Neural cell (in vitro differentiated cells): Measurements from ENCODE around the gene EML4. TPM values are rescaled to one million over a fixed set of nuclear protein-coding genes. Genes with fewer than 3 reads are reported as not detected.

Experiments
- H2AFZ ChIP-seq: fragments of 200-600, 300-800 bp; sonication (generic), shearing (Covaris generic); 2 replicates; pipeline ENCODE4 v1.6.0; 2014; ENCODE audit warnings: low read depth, mild to moderate bottlenecking, antibody characterized with exemption, low read length, moderate library complexity
- H3F3A ChIP-seq: fragments of 200-600 bp; shearing (Covaris generic); 2 replicates; pipeline ENCODE4 v1.6.1; 2016; ENCODE audit warnings: mild to moderate bottlenecking, moderate library complexity, mixed read lengths, antibody characterized with exemption, low read length; ENCODE audit not compliant: insufficient read depth, poor library complexity, severe bottlenecking
- H3K27ac ChIP-seq: fragments of 200-600, 300-800 bp; sonication (generic), shearing (Covaris generic); 2 replicates; pipeline ENCODE4 v1.5.1; 2014; ENCODE audit warnings: mild to moderate bottlenecking, low read length, moderate library complexity
- H3K27me3 ChIP-seq: fragments of 300-800, 200-600 bp; sonication (generic), shearing (Covaris generic); 2 replicates; pipeline ENCODE4 v1.6.0; 2014; ENCODE audit warnings: mild to moderate bottlenecking, low read depth, low read length, moderate library complexity; ENCODE audit not compliant: insufficient read depth
- H3K36me3 ChIP-seq: fragments of 300-800, 200-600 bp; sonication (generic), shearing (Covaris generic); 2 replicates; pipeline ENCODE4 v1.5.1; 2014; ENCODE audit warnings: mild to moderate bottlenecking, antibody characterized with exemption, low read length, moderate library complexity; ENCODE audit not compliant: insufficient read depth
- H3K4me2 ChIP-seq: fragments of 300-800, 200-600 bp; sonication (generic), shearing (Covaris generic); 2 replicates; pipeline ENCODE4 v1.6.0; 2014; ENCODE audit warnings: mild to moderate bottlenecking, low read length
- H3K4me3 ChIP-seq: fragments of 300-800, 200-600 bp; sonication (generic), shearing (Covaris generic); 2 replicates; pipeline ENCODE4 v1.5.1; 2014; ENCODE audit warnings: mild to moderate bottlenecking, low read length, moderate library complexity
- H3K79me2 ChIP-seq: fragments of 200-600 bp; shearing (Covaris generic); replicated peaks from 2 replicates; pipeline ENCODE4 v1.6.0; 2014; ENCODE audit warnings: mild to moderate bottlenecking, low read length, moderate library complexity; ENCODE audit not compliant: insufficient read depth
- H3K9ac ChIP-seq: fragments of 300-800, 200-600 bp; sonication (generic), shearing (Covaris generic); 2 replicates; pipeline ENCODE4 v1.6.1; 2016; ENCODE audit warnings: mild to moderate bottlenecking, low read length, mixed read lengths
- H3K9me2 ChIP-seq: fragments of 200-600 bp; shearing (Covaris generic); 2 replicates; pipeline ENCODE4 v1.6.1; 2016; ENCODE audit warnings: mild to moderate bottlenecking, low read length, mixed read lengths; ENCODE audit not compliant: insufficient read depth
- H3K9me3 ChIP-seq: fragments of 200-600, 300-800 bp; sonication (generic), shearing (Covaris generic); 2 replicates; pipeline ENCODE4 v1.6.1; 2016; ENCODE audit warnings: mild to moderate bottlenecking, mixed run types, low read length, moderate library complexity, mixed read lengths
- H4K20me1 ChIP-seq: fragments of 200-600 bp; shearing (Covaris generic); 2 replicates; pipeline ENCODE4 v1.6.1; 2016; ENCODE audit warnings: mild to moderate bottlenecking, mixed run types; ENCODE audit not compliant: insufficient read depth
- EP300 ChIP-seq: fragments of 450-650 bp; conservative IDR thresholded peaks from 2 replicates; pipeline ENCODE4 v1.6.1; 2014; ENCODE audit warnings: antibody characterized with exemption, mild to moderate bottlenecking, moderate library complexity; ENCODE audit not compliant: poor library complexity, severe bottlenecking
- EZH2 ChIP-seq: fragments of 200-600, 300-800 bp; shearing (Covaris generic), sonication (generic); IDR thresholded peaks from 2 replicates; pipeline ENCODE4 v1.6.1; 2014; ENCODE audit warnings: antibody characterized with exemption, low read length, borderline replicate concordance, mild to moderate bottlenecking; ENCODE audit not compliant: insufficient read depth, poor library complexity, severe bottlenecking
- MXI1 ChIP-seq: fragments of 450-650 bp; conservative IDR thresholded peaks from 2 replicates; pipeline ENCODE4 v1.6.1; 2014; ENCODE audit warnings: antibody characterized with exemption, mild to moderate bottlenecking; ENCODE audit not compliant: poor library complexity, severe bottlenecking
- POLR2AphosphoS5 ChIP-seq: IDR thresholded peaks from 2 replicates; pipeline ENCODE4 v1.6.1; 2012
- RAD21 ChIP-seq: fragments of 450-650 bp; conservative IDR thresholded peaks from 2 replicates; pipeline ENCODE4 v1.6.1; 2014; ENCODE audit warnings: antibody characterized with exemption, mild to moderate bottlenecking, moderate library complexity
- SMC3 ChIP-seq: fragments of 450-650 bp; conservative IDR thresholded peaks from 2 replicates; pipeline ENCODE4 v1.6.1; 2014; ENCODE audit warnings: antibody characterized with exemption, mild to moderate bottlenecking, moderate library complexity; ENCODE audit not compliant: poor library complexity
- TAF1 ChIP-seq: IDR thresholded peaks from 2 replicates; pipeline ENCODE4 v1.6.1; 2012; ENCODE audit warnings: low read depth
- polyA plus RNA-seq: library from polyadenylated mRNA; depleted of rRNA; stranded (reverse); fragments of >200 nt; gene quantifications from 2 replicates; pipeline ENCODE4 v1.2.3, GENCODE V29; 2014
- TF ChIP-seq, protein P1 (sequence below): fragments of 450-650 bp; IDR thresholded peaks from 2 replicates; pipeline ENCODE4 v1.5.1; 2014; ENCODE audit warnings: antibody characterized with exemption, mild to moderate bottlenecking, moderate library complexity; ENCODE audit not compliant: poor library complexity, severe bottlenecking
- TF ChIP-seq, protein P2 (sequence below): IDR thresholded peaks from 2 replicates; pipeline ENCODE4 v1.6.1; 2012; ENCODE audit warnings: borderline replicate concordance

EML4 gene
- polyA plus RNA-seq, 1 donor from 2014 or later: 33.9 TPM

DNA sequence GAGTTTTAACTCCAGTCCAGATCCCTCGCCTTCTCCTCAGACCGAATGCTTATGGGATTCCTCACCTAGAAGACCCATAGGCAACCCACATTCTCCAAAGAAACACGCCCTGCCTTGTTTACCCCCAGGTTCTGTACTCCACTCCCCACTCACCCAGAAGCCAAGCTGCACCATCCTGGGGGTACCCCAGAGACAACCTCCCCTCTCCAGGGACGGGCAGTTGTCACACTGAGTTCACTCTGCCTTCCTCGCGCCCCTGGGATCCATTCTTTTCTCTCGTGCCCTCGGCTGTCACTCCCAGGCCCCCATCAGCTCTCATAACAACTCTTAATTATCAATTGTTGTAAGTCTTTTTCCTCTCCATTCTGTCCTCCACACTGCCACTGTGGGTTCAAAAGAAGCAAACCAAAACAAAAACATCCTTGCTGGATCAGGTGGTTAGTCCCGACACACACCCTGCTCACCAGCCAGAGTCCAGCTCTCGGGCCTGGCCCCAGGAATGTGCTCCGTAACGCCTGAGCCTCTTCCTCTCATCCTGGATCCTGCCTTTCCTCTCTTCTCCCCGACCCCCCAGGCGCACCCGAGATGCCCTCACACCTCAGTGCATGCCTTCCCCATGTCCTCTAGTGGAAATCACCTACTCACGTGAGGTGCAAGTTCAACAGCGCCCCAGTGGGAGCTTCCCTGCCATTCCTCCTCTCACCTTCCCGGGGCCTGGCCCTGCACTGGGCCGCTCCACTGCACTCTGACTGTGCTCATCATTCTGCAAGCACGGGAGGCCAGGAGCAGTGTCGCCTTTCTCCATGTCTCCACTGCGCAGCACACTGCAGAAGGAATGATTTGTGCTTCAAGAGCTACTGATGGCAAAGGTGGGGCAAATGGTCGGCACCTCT lies 171.1 kb downstream of the EML4 start:
- Histone ChIP-seq H3K79me2 (no peaks in the 10 kb centered on the region), H3K4me3 (no peak overlapping the region), H3K9me3 (no peaks in the 10 kb centered on the region), H3F3A (no peaks in the 10 kb centered on the region), H3K9me2 (no peaks in the 10 kb centered on the region), H3K9ac (no peak overlapping the region), H3K27ac (no peak overlapping the region), H2AFZ (no peak overlapping the region), H4K20me1 (no peaks in the 10 kb centered on the region), H3K27me3 (no peaks in the 10 kb centered on the region), H3K4me2 (no peak overlapping the region), H3K36me3 (no peaks in the 10 kb centered on the region)
- no peak for TF ChIP-seq TAF1
- no peak for TF ChIP-seq EZH2
- no peak for TF ChIP-seq EP300
- no peak for TF ChIP-seq SMC3
- no peak for TF ChIP-seq MXI1
- no peak for TF ChIP-seq RAD21
- TF ChIP-seq, protein P1, sequence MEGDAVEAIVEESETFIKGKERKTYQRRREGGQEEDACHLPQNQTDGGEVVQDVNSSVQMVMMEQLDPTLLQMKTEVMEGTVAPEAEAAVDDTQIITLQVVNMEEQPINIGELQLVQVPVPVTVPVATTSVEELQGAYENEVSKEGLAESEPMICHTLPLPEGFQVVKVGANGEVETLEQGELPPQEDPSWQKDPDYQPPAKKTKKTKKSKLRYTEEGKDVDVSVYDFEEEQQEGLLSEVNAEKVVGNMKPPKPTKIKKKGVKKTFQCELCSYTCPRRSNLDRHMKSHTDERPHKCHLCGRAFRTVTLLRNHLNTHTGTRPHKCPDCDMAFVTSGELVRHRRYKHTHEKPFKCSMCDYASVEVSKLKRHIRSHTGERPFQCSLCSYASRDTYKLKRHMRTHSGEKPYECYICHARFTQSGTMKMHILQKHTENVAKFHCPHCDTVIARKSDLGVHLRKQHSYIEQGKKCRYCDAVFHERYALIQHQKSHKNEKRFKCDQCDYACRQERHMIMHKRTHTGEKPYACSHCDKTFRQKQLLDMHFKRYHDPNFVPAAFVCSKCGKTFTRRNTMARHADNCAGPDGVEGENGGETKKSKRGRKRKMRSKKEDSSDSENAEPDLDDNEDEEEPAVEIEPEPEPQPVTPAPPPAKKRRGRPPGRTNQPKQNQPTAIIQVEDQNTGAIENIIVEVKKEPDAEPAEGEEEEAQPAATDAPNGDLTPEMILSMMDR: no peak
- TF ChIP-seq, protein P2, sequence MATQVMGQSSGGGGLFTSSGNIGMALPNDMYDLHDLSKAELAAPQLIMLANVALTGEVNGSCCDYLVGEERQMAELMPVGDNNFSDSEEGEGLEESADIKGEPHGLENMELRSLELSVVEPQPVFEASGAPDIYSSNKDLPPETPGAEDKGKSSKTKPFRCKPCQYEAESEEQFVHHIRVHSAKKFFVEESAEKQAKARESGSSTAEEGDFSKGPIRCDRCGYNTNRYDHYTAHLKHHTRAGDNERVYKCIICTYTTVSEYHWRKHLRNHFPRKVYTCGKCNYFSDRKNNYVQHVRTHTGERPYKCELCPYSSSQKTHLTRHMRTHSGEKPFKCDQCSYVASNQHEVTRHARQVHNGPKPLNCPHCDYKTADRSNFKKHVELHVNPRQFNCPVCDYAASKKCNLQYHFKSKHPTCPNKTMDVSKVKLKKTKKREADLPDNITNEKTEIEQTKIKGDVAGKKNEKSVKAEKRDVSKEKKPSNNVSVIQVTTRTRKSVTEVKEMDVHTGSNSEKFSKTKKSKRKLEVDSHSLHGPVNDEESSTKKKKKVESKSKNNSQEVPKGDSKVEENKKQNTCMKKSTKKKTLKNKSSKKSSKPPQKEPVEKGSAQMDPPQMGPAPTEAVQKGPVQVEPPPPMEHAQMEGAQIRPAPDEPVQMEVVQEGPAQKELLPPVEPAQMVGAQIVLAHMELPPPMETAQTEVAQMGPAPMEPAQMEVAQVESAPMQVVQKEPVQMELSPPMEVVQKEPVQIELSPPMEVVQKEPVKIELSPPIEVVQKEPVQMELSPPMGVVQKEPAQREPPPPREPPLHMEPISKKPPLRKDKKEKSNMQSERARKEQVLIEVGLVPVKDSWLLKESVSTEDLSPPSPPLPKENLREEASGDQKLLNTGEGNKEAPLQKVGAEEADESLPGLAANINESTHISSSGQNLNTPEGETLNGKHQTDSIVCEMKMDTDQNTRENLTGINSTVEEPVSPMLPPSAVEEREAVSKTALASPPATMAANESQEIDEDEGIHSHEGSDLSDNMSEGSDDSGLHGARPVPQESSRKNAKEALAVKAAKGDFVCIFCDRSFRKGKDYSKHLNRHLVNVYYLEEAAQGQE: no peak
- no peak for TF ChIP-seq POLR2AphosphoS5

DNA sequence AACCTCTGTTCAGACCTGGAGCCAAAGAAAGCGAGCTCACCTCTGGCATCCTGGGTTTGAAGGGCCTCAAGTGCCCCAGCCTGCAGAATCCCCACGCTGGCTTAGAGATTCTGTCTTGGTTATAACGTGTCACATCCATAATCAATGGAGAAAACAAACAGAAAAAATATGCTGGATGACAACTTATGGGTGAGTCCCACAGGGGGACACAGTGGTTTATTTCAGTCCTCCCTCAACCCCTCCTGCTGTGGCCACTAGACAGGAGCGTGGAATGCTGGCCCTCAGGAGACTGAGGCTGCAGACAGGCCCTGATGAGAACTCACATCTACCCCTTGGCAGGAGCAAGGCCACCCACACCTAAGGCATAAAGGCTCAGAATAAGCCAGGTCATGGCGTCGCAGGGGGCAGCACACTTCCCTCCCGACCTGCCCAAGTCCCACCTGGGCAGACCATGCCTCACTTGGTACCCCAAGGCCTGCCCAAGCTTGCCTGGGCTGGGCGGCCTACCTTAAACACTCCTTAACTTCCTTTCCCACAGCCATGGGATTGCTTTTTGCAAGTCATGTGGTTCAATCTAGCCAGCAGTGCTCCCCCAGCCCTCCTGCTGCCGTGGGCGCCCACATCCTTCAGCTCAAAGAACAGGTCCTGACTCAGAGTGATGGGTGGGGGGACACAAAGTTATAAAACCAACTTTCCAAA lies 171.9 kb downstream of the EML4 start:
- Histone ChIP-seq H3K9me3 (no peaks in the 10 kb centered on the region), H3K27me3 (no peaks in the 10 kb centered on the region), H3K9me2 (no peaks in the 10 kb centered on the region), H3K36me3 (no peaks in the 10 kb centered on the region), H3K4me2 (no peak overlapping the region), H4K20me1 (no peaks in the 10 kb centered on the region), H3K79me2 (peaks cover 2% of the 10 kb centered on the region), H2AFZ (no peak overlapping the region), H3K4me3 (no peak overlapping the region), H3F3A (no peaks in the 10 kb centered on the region), H3K9ac (no peak overlapping the region), H3K27ac (no peak overlapping the region)
- TF ChIP-seq, protein P1: no peak
- TF ChIP-seq MXI1 (no peak), TAF1 (no peak), EP300 (no peak), SMC3 (no peak), EZH2 (no peak), POLR2AphosphoS5 (no peak), RAD21 (no peak)
- TF ChIP-seq, protein P2: no peak
